SK-N-SH (cell line): ENCODE measurements around the gene SEMA4B. TPM values are rescaled to one million over a fixed set of nuclear protein-coding genes. Genes with fewer than 3 reads are reported as not detected.

Source experiments
- CTCF ChIA-PET: fragments of 300-600, 350-600 bp; formaldehyde crosslinking; extraction: SDS; loops from one replicate; lab custom pipeline; 2021; lab: Yijun Ruan, JAX
- POLR2A ChIA-PET: fragments of 350-600 bp; sonication (Branson Sonifier 250); formaldehyde crosslinking; extraction: SDS; loops from one replicate; lab custom pipeline; 2020; ENCODE audit warnings: antibody characterized with exemption, inconsistent platforms; lab: Yijun Ruan, JAX
- DNase-seq: peaks from one replicate; pipeline ENCODE4 v3.0.0; 2012
- H2AFZ ChIP-seq: fragments of 200-600 bp; sonication (generic); 2 replicates; pipeline ENCODE4 v1.8.1; 2016; ENCODE audit warnings: antibody characterized with exemption, mild to moderate bottlenecking, low read depth
- H3F3A ChIP-seq: fragments of 200-600 bp; sonication (generic); replicated peaks from 2 replicates; pipeline ENCODE3; 2016; ENCODE audit warnings: antibody characterized with exemption, mild to moderate bottlenecking; ENCODE audit not compliant: insufficient read depth
- H3K27ac ChIP-seq, 2 experiments: fragments of 200-500 bp in 1 of 2; fragments of 200-600 bp in 1 of 2; sonication (Bioruptor generic) in 1 of 2; sonication (generic), shearing (Covaris generic) in 1 of 2; 2 replicates each; pipeline versions ENCODE4 v1.5.1 to v1.6.1; 2014 to 2016; ENCODE audit warnings: low read depth in 2 of 2, inconsistent platforms in 1 of 2, low read length in 1 of 2, mild to moderate bottlenecking in 1 of 2, mixed read lengths in 1 of 2
- H3K27me3 ChIP-seq: fragments of 200-600 bp; sonication (generic), shearing (Covaris generic); 2 replicates; pipeline ENCODE4 v1.6.1; 2016; ENCODE audit warnings: mixed run types; ENCODE audit not compliant: insufficient read depth
- H3K36me3 ChIP-seq, 2 experiments: fragments of 200-500 bp in 1 of 2; fragments of 200-600 bp in 1 of 2; sonication (Bioruptor generic) in 1 of 2; sonication (generic) in 1 of 2; replicated peaks in 1 of 2; 2 replicates each; pipeline versions ENCODE3 to v1.5.1; 2014 to 2016; ENCODE audit warnings: low read length in 1 of 2, mild to moderate bottlenecking in 1 of 2; ENCODE audit not compliant: insufficient read depth in 2 of 2, control insufficient read depth in 1 of 2
- H3K4me1 ChIP-seq, 2 experiments: fragments of 200-500 bp in 1 of 2; fragments of 200-600 bp in 1 of 2; sonication (Bioruptor generic) in 1 of 2; sonication (generic), shearing (Covaris generic) in 1 of 2; 2 replicates each; pipeline versions ENCODE4 v1.5.1 to v1.6.1; 2014 to 2016; ENCODE audit warnings: low read depth in 1 of 2, low read length in 1 of 2, mixed run types in 1 of 2; ENCODE audit not compliant: insufficient read depth in 2 of 2, control insufficient read depth in 1 of 2
- H3K4me2 ChIP-seq: fragments of 200-600 bp; sonication (generic), shearing (Covaris generic); 2 replicates; pipeline ENCODE4 v1.6.1; 2017; ENCODE audit warnings: mixed run types
- H3K4me3 ChIP-seq, 2 experiments: fragments of 200-500 bp in 1 of 2; fragments of 200-600 bp in 1 of 2; sonication (Bioruptor generic) in 1 of 2; sonication (generic), shearing (Covaris generic) in 1 of 2; 2 replicates each; pipeline versions ENCODE4 v1.5.1 to v1.8.1; 2014 to 2016; ENCODE audit warnings: low read depth in 2 of 2, inconsistent platforms in 1 of 2, low read length in 1 of 2, mild to moderate bottlenecking in 1 of 2, mixed read lengths in 1 of 2, moderate library complexity in 1 of 2
- H3K79me2 ChIP-seq: fragments of 200-600 bp; sonication (generic); 2 replicates; pipeline ENCODE4 v1.8.1; 2017; ENCODE audit warnings: mild to moderate bottlenecking; ENCODE audit not compliant: insufficient read depth
- H3K9ac ChIP-seq: fragments of 200-600 bp; sonication (generic); 2 replicates; pipeline ENCODE4 v1.6.1; 2017; ENCODE audit warnings: mixed run types
- H3K9me2 ChIP-seq: fragments of 200-600 bp; sonication (generic); 2 replicates; pipeline ENCODE4 v1.6.1; 2017; ENCODE audit warnings: mixed run types
- H3K9me3 ChIP-seq: fragments of 200-600 bp; sonication (generic); 2 replicates; pipeline ENCODE4 v1.6.1; 2017; ENCODE audit warnings: mixed run types, mild to moderate bottlenecking, moderate library complexity
- H4K20me1 ChIP-seq: fragments of 200-600 bp; sonication (generic); 2 replicates; pipeline ENCODE4 v1.6.1; 2017; ENCODE audit warnings: mild to moderate bottlenecking, mixed run types; ENCODE audit not compliant: insufficient read depth
- ELF1 ChIP-seq: IDR thresholded peaks from 2 replicates; pipeline ENCODE4 v1.4.0; 2012
- EP300 ChIP-seq, 2 experiments: IDR thresholded peaks; 2 replicates each; pipeline versions ENCODE4 v1.4.0 to v1.6.1; 2012; ENCODE audit warnings: borderline replicate concordance in 1 of 2, low read depth in 1 of 2, low read length in 1 of 2
- FOXJ3 ChIP-seq: sonication (generic); formaldehyde crosslinking; IDR thresholded peaks from 2 replicates; pipeline ENCODE4 v1.5.1; 2020; ENCODE audit warnings: mild to moderate bottlenecking, missing genetic modification reagents
- GABPA ChIP-seq: IDR thresholded peaks from 2 replicates; pipeline ENCODE4 v1.4.0; 2012; ENCODE audit warnings: low read depth, mild to moderate bottlenecking
- IRF3 ChIP-seq: fragments of 150-350 bp; IDR thresholded peaks from 2 replicates; pipeline ENCODE4 v1.6.1; 2016; ENCODE audit warnings: mild to moderate bottlenecking, low read depth, low read length
- MEF2A ChIP-seq: IDR thresholded peaks from 2 replicates; pipeline ENCODE4 v1.4.0; 2012; ENCODE audit warnings: low read depth, borderline replicate concordance
- MXI1 ChIP-seq: IDR thresholded peaks from 2 replicates; pipeline ENCODE4 v1.6.1; 2012; ENCODE audit warnings: mild to moderate bottlenecking, low read depth, low read length, improper control_type of control experiment
- NFIC ChIP-seq: IDR thresholded peaks from 2 replicates; pipeline ENCODE4 v1.4.0; 2012; ENCODE audit warnings: borderline replicate concordance
- PBX3 ChIP-seq: IDR thresholded peaks from 2 replicates; pipeline ENCODE4; 2012
- SIN3A ChIP-seq: IDR thresholded peaks from 2 replicates; pipeline ENCODE4 v1.6.1; 2012; ENCODE audit warnings: low read depth, mild to moderate bottlenecking, low read length, moderate library complexity, borderline replicate concordance
- USF1 ChIP-seq: IDR thresholded peaks from 2 replicates; pipeline ENCODE4 v1.4.0; 2012; ENCODE audit warnings: low read depth, borderline replicate concordance
- WGBS: methylation state at CpG from one replicate; pipeline ENCODE4 v1.1.6; 2017; ENCODE audit warnings: low lambda C conversion rate; 5-methylcytosine and 5-hydroxymethylcytosine counted together
- polyA plus RNA-seq, 3 experiments: library from polyadenylated mRNA; depleted of rRNA; stranded (reverse); fragments of >200 nt; gene quantifications; 2 replicates each; pipeline ENCODE4 v1.2.3, GENCODE V29; 2012

Gene SEMA4B
- polyA plus RNA-seq, 1 of the 3 experiments (the other 2 are of a cell fraction): 38.9 TPM

- no peak for TF ChIP-seq PBX3
- no peak for TF ChIP-seq MEF2A
- no peak for TF ChIP-seq USF1
- no peak for TF ChIP-seq EP300 (IDR thresholded peaks at IDR 0.05; ENCODE audit: borderline replicate concordance in 1 of 2, low read depth in 1 of 2, low read length in 1 of 2)
- no peak for TF ChIP-seq NFIC
- peak; percentile 79; the same call in 1 of the 2 replicates for TF ChIP-seq MXI1
- TF ChIP-seq ELF1: peak; percentile 71
- no peak for TF ChIP-seq IRF3
- no peak for TF ChIP-seq FOXJ3
- peak; percentile 93 for TF ChIP-seq GABPA
These were observed 64.3 kb downstream of the SEMA4B start, which contains the start of gene NGRN (continued) for GRCh38 chr15:90265271-90266060.

GRCh38 chr15:90266061-90266431, 64.9 kb downstream of the SEMA4B start:
- Histone ChIP-seq H3K9me3 (no peaks in the 10 kb centered on the region), H3K4me3 (peak overlapping the region; percentile 69 to 94), H3K9me2 (no peaks in the 10 kb centered on the region), H3K27ac (peak overlapping the region; percentile 92 to 95), H3F3A (peaks cover 10% of the 10 kb centered on the region), H3K36me3 (peaks cover 25 to 42% of the 10 kb centered on the region in 2 experiments), H3K27me3 (no peaks in the 10 kb centered on the region), H3K79me2 (peaks cover 55% of the 10 kb centered on the region), H2AFZ (peak overlapping the region; percentile 88), H3K4me2 (peak overlapping the region; percentile 99), H3K9ac (peak overlapping the region; percentile 85), H4K20me1 (peaks cover 40% of the 10 kb centered on the region), H3K4me1 (peaks cover 14 to 15% of the 10 kb centered on the region in 2 experiments; a peak in 3 of 4 replicates)
- ChIA-PET POLR2A (interaction anchor here (0.6 to 1.1 kb wide), 4 partner anchors 17 to 123 kb away, joined by 3 to 8 read pairs (median 3); partner anchors contain the start of genes SEMA4B and TTLL13), CTCF (interaction anchor here (0.7 to 1.0 kb wide), 4 partner anchors 14 to 48 kb away, joined by 3 to 4 read pairs (median 4); partner anchors contain the start of gene TTLL13)
- DNase-seq: peak; percentile 72
- under 1% methylated on average over 14 of the region's 16 CpGs for WGBS
- TF ChIP-seq SIN3A (no peak), MXI1 (peak; percentile 59), EP300 (IDR thresholded peaks at IDR 0.05; ENCODE audit: borderline replicate concordance in 1 of 2, low read depth in 1 of 2, low read length in 1 of 2) (0 out of 4 replicates have a peak, but pooled peaks of 1 of the 2 experiments have one; percentile 27)
